Middle frontal gyrus (tissue), 1 donor: Measurements from ENCODE around the gene METTL3.

Experiments
- DNase-seq: peaks from one replicate; pipeline ENCODE4 v3.0.0-alpha.2; 2015; ENCODE audit warnings: low spot score; ENCODE audit errors: extremely low spot score

Gene METTL3

GRCh38 chr14:21526672-21527317 is 15.7 kb upstream of the METTL3 start:
- no peak for DNase-seq

GRCh38 chr14:21525962-21526671 is 15.0 kb upstream of the METTL3 start, which contains the start of gene SALL2:
Gene SALL2, minus strand, starts transcription at chr14:21526346. Its CDS starts 219 bp downstream, at chr14:21526127.
- DNase-seq: peak; percentile 20

- no peak for DNase-seq
Measured at GRCh38 chr14:21525571-21525961, 14.4 kb upstream of the METTL3 start.

GRCh38 chr14:21524575-21525490 is 13.7 kb upstream of the METTL3 start:
- no peak for DNase-seq

DNA sequence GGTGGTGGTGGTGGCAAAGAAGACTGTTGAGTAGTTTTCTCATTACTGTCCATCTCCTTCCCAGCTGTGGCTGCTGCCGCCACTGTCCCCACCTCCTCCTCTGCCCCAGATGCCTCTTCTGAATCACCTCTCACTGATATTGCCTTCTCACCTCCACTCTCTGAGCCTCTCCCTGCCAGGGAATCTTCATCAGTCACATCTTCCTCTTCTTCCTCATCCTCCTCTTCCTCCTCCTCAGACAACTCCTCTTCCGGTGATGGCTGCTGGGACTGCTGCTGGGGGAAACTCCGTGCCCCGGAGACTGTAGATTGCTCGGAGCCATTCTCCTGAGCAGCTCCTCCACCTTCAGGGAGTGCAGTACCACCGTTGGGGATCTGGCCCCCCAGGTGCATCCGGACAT is 12.1 kb upstream of the METTL3 start:
- DNase-seq: no peak

DNA sequence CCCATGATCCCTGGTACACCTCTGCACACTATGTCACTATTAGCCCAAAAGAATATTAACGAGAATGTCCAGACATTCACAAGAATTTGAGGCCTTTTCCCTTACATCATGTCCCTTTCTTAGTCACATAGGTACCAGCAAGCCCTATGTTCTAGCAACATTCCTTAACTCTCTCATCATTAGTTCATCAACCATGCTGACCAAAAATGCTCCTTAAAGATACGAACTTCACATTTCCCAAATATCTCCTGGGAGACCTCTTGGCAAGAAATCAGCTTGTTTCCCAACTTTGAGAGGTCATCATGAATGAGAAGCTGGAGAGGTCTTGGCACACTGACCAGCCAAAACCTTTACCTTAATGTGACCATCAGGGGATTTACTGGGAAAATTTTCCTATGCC is 10.4 kb upstream of the METTL3 start:
- DNase-seq: no peak

GRCh38 chr14:21520767-21521166 is 9.6 kb upstream of the METTL3 start:
- no peak for DNase-seq

DNA sequence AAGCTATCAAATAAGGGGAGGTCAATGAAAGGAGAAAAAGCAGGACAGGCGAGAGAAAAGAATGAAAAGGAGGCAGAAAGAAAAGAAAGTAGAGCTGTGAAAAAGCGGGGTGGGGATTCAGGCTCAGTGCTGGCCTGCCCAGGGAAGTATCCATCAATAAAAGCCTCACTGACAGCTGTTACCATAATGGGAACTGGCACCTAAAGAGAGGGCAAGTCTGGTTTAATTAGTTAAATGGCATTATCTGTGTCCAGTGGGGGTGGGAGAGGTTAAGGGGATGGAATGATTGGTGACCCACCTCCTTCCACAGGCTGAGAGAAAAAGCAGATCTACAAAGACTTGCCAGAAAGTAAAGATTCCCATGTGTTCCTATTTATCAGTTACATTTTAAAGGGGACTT is 7.6 kb upstream of the METTL3 start:
- DNase-seq: no peak

DNA sequence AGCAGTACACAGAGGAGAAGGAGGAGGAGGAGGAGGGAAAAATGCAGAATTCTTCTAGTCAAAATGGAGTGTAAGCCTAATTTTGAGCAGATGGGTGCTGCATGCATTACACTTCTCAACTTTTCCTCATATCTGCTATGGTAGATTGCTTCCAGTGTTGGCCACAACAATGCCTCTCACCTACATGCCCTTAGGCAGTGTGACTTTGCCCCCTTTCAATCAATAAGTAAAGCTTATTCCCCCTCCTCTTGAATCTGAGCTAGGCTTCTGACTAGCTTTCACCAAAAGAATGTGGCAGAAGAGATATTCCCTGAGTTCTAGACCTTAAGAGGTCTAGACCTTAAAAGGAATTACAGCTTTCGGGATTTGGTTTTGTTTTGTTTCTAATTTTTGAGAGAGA is 3.2 kb upstream of the METTL3 start:
- no peak for DNase-seq

DNA sequence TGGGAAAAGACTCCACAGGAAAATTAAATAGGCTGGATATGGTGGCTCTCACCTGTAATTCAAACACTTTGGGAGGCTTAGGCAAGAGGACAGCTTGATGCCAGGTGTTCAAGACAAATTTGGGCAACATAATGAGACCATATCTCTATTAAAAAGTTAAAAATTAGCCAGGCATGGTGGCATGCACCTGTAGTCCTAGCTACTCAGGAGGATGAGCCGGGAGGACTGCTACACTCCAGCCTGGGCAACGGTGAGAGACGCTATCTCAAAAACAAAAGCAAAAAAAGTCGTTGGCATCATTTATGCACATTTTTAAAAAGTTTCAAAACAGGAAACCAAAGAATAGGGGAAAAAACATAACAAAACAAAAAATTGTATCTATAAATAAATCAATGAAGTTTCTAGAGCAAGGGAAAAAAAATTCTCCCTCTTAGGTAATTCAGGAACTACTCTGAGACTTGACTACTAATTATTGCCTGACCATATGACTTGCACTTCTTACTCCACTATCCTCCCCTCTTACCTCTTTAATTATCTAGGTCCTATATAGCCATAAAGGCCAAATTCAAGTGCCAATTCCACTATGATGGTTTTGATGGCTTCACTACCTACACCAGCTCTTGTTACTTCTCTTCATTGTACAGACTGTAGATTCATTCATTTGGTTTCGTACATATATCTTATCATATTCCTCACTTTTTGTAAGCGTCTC is 1.6 kb downstream of the METTL3 start:
- no peak for DNase-seq

- no peak for DNase-seq
Measured at GRCh38 chr14:21506557-21506956, 4.6 kb downstream of the METTL3 start.

GRCh38 chr14:21505012-21505553 is 6.1 kb downstream of the METTL3 start:
- no peak for DNase-seq

GRCh38 chr14:21503376-21503775 is 7.8 kb downstream of the METTL3 start:
- no peak for DNase-seq

DNA sequence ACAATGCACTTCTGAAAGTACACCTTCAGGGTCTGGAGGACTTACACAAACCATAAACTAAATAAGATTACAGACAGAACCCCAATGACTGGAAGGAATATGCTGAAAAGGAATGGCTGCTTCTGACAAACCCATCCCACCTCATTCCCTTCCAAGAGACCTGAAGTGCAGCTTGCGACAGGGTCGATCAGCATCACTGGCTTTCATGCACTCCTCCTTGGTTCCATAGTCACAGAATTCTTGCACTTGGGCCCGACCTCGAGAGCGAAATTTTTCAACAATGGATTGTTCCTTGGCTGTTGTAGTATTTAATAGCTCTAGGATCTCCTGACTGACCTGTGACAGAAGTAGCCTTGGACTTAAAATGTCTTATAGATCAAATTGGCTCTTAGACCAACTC is 9.6 kb downstream of the METTL3 start:
- DNase-seq: no peak

DNA sequence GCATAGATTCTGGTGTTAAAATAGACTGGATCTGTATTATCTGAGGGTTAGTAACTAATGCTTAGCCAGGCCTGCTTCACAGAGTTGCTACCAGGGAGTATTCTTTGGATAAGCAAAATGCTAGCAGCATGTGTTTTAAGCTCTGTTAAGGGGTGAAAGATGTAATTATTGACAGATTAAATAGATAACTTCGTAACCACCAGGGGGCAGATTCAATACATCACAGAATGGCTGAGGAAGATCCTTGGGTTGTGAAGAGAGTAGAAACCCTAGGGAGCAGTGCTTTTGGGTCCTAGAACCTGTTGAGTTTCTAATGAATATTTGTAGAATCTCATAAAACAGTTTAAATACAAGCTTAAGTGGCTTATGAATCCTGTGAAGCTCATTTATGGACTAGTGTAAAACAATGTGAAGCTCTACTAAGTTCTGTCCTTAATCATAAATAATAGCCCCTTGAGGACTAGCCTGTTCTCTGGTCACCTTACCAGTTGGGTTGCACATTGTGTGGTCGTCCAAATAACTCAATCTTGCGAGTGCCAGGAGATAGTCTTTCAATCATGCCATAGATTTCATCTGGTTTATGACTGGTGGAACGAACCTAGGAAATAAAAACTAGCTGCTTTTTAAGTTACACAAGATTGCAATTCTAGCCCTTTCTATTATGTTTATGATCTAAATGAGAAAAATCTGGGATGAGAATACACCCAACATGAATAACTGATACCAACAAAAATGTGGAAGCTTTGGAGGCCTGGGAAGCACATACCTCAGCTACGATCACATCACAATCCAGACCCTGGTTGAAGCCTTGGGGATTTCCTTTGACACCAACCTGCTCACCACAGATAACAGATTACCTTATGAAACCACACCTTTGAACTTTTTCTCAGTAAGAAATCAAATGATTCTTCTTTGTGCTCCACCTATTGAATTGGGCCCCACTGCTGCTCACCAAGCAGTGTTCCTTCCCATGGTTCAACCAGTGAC is 12.3 kb downstream of the METTL3 start:
- peak; percentile 44 for DNase-seq

DNA sequence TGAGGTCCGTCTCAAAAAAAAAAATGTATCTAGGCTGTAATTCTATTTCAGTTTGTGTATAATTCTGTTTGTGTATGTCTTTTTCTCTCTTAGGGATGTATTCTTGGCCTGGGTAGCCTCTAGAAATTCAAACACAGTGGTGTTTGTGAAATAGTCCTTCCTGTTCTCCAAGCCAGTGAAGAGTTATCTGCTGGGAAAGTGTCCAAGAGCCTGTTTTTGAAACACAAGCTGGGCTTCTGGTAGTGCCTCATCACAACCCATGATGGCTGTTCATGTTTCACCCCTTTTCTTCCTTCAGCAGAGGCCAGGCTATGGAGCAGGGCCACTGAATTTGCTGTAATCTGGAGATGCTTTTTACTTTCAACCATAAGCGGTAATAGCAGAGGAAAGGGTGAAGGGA is 14.7 kb downstream of the METTL3 start:
- no peak for DNase-seq

- DNase-seq: no peak
Measured at GRCh38 chr14:21494902-21495762, 16.0 kb downstream of the METTL3 start.

- DNase-seq: no peak
Measured at GRCh38 chr14:21486640-21487087, 24.5 kb downstream of the METTL3 start.
